GM23338 (cell line): Measurements from ENCODE around the gene FNDC3B. TPM values are rescaled to one million over a fixed set of nuclear protein-coding genes. Genes with fewer than 3 reads are reported as not detected.

Experiments used
- ATAC-seq: fragments of 200-7000 bp; cut with Tn5 transposase; 3 replicates; pipeline ENCODE4 v1.9.1; 2020
- DNase-seq: peaks from one replicate; pipeline ENCODE4 v3.0.0-alpha.2; 2015; ENCODE audit warnings: low spot score
- H2AFZ ChIP-seq: fragments of 200-600 bp; sonication (generic); 2 replicates; pipeline ENCODE4 v1.8.0; 2016; ENCODE audit warnings: antibody characterized with exemption, mild to moderate bottlenecking, moderate library complexity
- H3F3A ChIP-seq: fragments of 200-600 bp; sonication (generic); replicated peaks from 2 replicates; pipeline ENCODE4 v1.8.0; 2017; ENCODE audit warnings: antibody characterized with exemption, mixed run types, low read depth
- H3K27ac ChIP-seq: fragments of 200-600 bp; sonication (generic); 2 replicates; pipeline ENCODE4 v1.6.1; 2016; ENCODE audit warnings: low read depth
- H3K27me3 ChIP-seq: fragments of 200-600 bp; sonication (generic); 2 replicates; pipeline ENCODE4 v1.8.0; 2016; ENCODE audit warnings: mild to moderate bottlenecking, mixed run types, moderate library complexity; ENCODE audit not compliant: insufficient read depth
- H3K36me3 ChIP-seq: fragments of 200-600 bp; sonication (generic); 2 replicates; pipeline ENCODE4 v1.8.0; 2016; ENCODE audit warnings: mild to moderate bottlenecking; ENCODE audit not compliant: insufficient read depth
- H3K4me1 ChIP-seq: fragments of 200-600 bp; sonication (generic); 2 replicates; pipeline ENCODE4 v1.8.0; 2016; ENCODE audit warnings: mild to moderate bottlenecking, moderate library complexity; ENCODE audit not compliant: insufficient read depth
- H3K4me2 ChIP-seq: fragments of 200-600 bp; sonication (generic); 2 replicates; pipeline ENCODE4 v1.7.1; 2017; ENCODE audit warnings: mixed run types
- H3K4me3 ChIP-seq: fragments of 200-600 bp; sonication (generic); 2 replicates; pipeline ENCODE4 v1.6.1; 2016; ENCODE audit warnings: mixed run types
- H3K79me2 ChIP-seq: fragments of 200-600 bp; sonication (generic); replicated peaks from 2 replicates; pipeline ENCODE4 v1.8.0; 2017; ENCODE audit warnings: mild to moderate bottlenecking; ENCODE audit not compliant: insufficient read depth
- H3K9me2 ChIP-seq: fragments of 200-600 bp; sonication (generic); 2 replicates; pipeline ENCODE4 v1.8.0; 2017; ENCODE audit not compliant: insufficient read depth
- H4K20me1 ChIP-seq: fragments of 200-600 bp; sonication (generic); replicated peaks from 2 replicates; pipeline ENCODE4 v1.8.0; 2017; ENCODE audit warnings: mild to moderate bottlenecking; ENCODE audit not compliant: insufficient read depth
- H3K27ac Mint-ChIP-seq: 2 replicates; pipeline ENCODE4 v1.8.0; 2020; ENCODE audit warnings: inconsistent platforms, mild to moderate bottlenecking, moderate library complexity, mixed read lengths
- H3K27me3 Mint-ChIP-seq: 3 replicates; pipeline ENCODE4 v1.8.0; 2022; ENCODE audit warnings: low read depth, mild to moderate bottlenecking, moderate library complexity, mixed read lengths, inconsistent platforms; ENCODE audit not compliant: insufficient read depth, poor library complexity
- H3K36me3 Mint-ChIP-seq: 3 replicates; pipeline ENCODE4 v1.8.0; 2021; ENCODE audit warnings: low read depth, mild to moderate bottlenecking, inconsistent platforms, moderate library complexity, mixed read lengths
- H3K4me1 Mint-ChIP-seq: 3 replicates; pipeline ENCODE4 v1.8.0; 2020; ENCODE audit warnings: mild to moderate bottlenecking, inconsistent platforms, mixed read lengths
- H3K4me3 Mint-ChIP-seq: 3 replicates; pipeline ENCODE4 v1.8.0; 2021; ENCODE audit warnings: moderate library complexity, mild to moderate bottlenecking, inconsistent platforms, mixed read lengths
- H3K9me3 Mint-ChIP-seq: 3 replicates; pipeline ENCODE4 v1.8.0; 2020; ENCODE audit warnings: moderate library complexity, mild to moderate bottlenecking, inconsistent platforms, mixed read lengths
- CREB1 ChIP-seq: fragments of 250-450 bp; sonication (Bioruptor Pico); IDR thresholded peaks from 2 replicates; pipeline ENCODE4 v1.5.0; 2020; ENCODE audit warnings: low read depth, mild to moderate bottlenecking, moderate library complexity
- CTCF ChIP-seq, 2 experiments: fragments of 200-600 bp in 1 of 2; sonication (generic) in 1 of 2; conservative IDR thresholded peaks; 2 replicates each; pipeline versions ENCODE4 v1.5.1 to v1.6.1; 2016 to 2017; ENCODE audit warnings: antibody characterized with exemption in 2 of 2, low read depth in 2 of 2, mild to moderate bottlenecking in 2 of 2, moderate library complexity in 1 of 2
- EZH2 ChIP-seq: fragments of 200-600 bp; sonication (generic); IDR thresholded peaks from one replicate; pipeline ENCODE4 v1.8.0; 2017; ENCODE audit warnings: antibody characterized with exemption, mild to moderate bottlenecking, low read depth; ENCODE audit not compliant: unreplicated experiment
- EZH2phosphoT487 ChIP-seq: fragments of 200-600 bp; sonication (generic); IDR thresholded peaks from one replicate; pipeline ENCODE4 v1.8.1; 2018; ENCODE audit warnings: antibody characterized with exemption; ENCODE audit not compliant: unreplicated experiment
- JUNB ChIP-seq: IDR thresholded peaks from one replicate; pipeline ENCODE4 v1.6.1; 2016; ENCODE audit warnings: antibody characterized with exemption; ENCODE audit not compliant: unreplicated experiment
- NANOG ChIP-seq: IDR thresholded peaks from 2 replicates; pipeline ENCODE4 v1.6.1; 2016; ENCODE audit warnings: antibody characterized with exemption, borderline replicate concordance
- POLR2AphosphoS5 ChIP-seq: IDR thresholded peaks from 2 replicates; pipeline ENCODE4 v1.6.1; 2016; ENCODE audit warnings: antibody characterized with exemption, low read depth
- STAT1 ChIP-seq: IDR thresholded peaks from one replicate; pipeline ENCODE4 v1.6.1; 2016; ENCODE audit warnings: antibody characterized with exemption; ENCODE audit not compliant: unreplicated experiment
- ZNF114 ChIP-seq: fragments of 250-450 bp; sonication (Bioruptor Pico); IDR thresholded peaks from 2 replicates; pipeline ENCODE4 v1.5.0; 2020; ENCODE audit warnings: mild to moderate bottlenecking, moderate library complexity
- ZNF331 ChIP-seq: fragments of 250-450 bp; sonication (Bioruptor Pico); IDR thresholded peaks from 2 replicates; pipeline ENCODE4 v1.5.0; 2020; ENCODE audit warnings: low read depth, mild to moderate bottlenecking, moderate library complexity
- ZNF462 ChIP-seq: fragments of 250-450 bp; sonication (Bioruptor Pico); IDR thresholded peaks from 2 replicates; pipeline ENCODE4 v1.5.0; 2020; ENCODE audit warnings: mild to moderate bottlenecking, moderate library complexity
- polyA plus RNA-seq: library from polyadenylated mRNA; unstranded; fragments of >200 nt; fragmentation: Nextera tagmentation; extraction: Ambion mirVana; gene quantifications from 2 replicates; pipeline ENCODE4 v1.2.1, GENCODE V29; 2016
- total RNA-seq: library from RNA; depleted of rRNA; stranded (reverse); fragments of >200 nt; shearing (Covaris generic); gene quantifications from 2 replicates; pipeline ENCODE4 v1.2.3, GENCODE V29; 2014
- TF ChIP-seq, protein P1 (sequence below): IDR thresholded peaks from 2 replicates; pipeline ENCODE4 v1.6.1; 2016; ENCODE audit warnings: antibody characterized with exemption
- TF ChIP-seq, protein P2 (sequence below): IDR thresholded peaks from one replicate; pipeline ENCODE4 v1.6.1; 2018; ENCODE audit warnings: antibody characterized with exemption; ENCODE audit not compliant: unreplicated experiment

Gene FNDC3B
- total and polyA plus RNA-seq, 2 experiments from 2014 or later, result 19.1 to 55.4 TPM

DNA sequence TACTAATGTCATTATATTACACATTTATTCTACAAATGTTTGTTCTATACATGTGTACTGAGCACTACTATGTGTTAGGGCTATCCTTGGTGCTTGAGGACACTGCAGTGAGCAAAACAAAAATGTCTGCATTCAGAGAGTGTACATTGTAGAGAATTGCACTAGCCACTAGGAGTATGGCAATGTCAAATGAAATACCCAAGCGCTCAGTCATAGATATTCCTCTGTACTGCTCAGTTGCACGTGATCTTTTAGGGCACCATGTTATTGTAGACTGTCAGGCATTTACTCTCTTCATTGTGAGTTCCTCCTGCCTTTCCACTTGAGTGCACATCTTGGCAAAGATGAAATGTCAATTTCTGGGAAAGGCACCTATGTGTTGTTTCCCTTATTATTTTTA is 36.8 kb downstream of the FNDC3B start:
- no peaks in the 10 kb centered on the region for H3K9me3 Mint-ChIP-seq
- no peaks in the 10 kb centered on the region for H3F3A ChIP-seq
- H4K20me1 ChIP-seq, result peaks cover 32% of the 10 kb centered on the region
- H3K4me3 Mint-ChIP-seq, result no peak overlapping the region
- no peak overlapping the region for H3K4me2 ChIP-seq
- H3K4me1 Mint-ChIP-seq, result peaks cover 60% of the 10 kb centered on the region
- no peak for TF ChIP-seq EZH2
- no peak for TF ChIP-seq ZNF114
- TF ChIP-seq ZNF462, result no peak
- TF ChIP-seq EZH2phosphoT487, result no peak
- no peak for TF ChIP-seq CTCF (conservative IDR thresholded peaks at IDR 0.05; ENCODE audit: low read depth in 2 of 2)
- TF ChIP-seq NANOG, result no peak
- TF ChIP-seq POLR2AphosphoS5, result no peak
- no peak for TF ChIP-seq CREB1
- TF ChIP-seq JUNB, result no peak
- TF ChIP-seq, protein P1, sequence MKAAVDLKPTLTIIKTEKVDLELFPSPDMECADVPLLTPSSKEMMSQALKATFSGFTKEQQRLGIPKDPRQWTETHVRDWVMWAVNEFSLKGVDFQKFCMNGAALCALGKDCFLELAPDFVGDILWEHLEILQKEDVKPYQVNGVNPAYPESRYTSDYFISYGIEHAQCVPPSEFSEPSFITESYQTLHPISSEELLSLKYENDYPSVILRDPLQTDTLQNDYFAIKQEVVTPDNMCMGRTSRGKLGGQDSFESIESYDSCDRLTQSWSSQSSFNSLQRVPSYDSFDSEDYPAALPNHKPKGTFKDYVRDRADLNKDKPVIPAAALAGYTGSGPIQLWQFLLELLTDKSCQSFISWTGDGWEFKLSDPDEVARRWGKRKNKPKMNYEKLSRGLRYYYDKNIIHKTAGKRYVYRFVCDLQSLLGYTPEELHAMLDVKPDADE, result no peak
- TF ChIP-seq, protein P2, sequence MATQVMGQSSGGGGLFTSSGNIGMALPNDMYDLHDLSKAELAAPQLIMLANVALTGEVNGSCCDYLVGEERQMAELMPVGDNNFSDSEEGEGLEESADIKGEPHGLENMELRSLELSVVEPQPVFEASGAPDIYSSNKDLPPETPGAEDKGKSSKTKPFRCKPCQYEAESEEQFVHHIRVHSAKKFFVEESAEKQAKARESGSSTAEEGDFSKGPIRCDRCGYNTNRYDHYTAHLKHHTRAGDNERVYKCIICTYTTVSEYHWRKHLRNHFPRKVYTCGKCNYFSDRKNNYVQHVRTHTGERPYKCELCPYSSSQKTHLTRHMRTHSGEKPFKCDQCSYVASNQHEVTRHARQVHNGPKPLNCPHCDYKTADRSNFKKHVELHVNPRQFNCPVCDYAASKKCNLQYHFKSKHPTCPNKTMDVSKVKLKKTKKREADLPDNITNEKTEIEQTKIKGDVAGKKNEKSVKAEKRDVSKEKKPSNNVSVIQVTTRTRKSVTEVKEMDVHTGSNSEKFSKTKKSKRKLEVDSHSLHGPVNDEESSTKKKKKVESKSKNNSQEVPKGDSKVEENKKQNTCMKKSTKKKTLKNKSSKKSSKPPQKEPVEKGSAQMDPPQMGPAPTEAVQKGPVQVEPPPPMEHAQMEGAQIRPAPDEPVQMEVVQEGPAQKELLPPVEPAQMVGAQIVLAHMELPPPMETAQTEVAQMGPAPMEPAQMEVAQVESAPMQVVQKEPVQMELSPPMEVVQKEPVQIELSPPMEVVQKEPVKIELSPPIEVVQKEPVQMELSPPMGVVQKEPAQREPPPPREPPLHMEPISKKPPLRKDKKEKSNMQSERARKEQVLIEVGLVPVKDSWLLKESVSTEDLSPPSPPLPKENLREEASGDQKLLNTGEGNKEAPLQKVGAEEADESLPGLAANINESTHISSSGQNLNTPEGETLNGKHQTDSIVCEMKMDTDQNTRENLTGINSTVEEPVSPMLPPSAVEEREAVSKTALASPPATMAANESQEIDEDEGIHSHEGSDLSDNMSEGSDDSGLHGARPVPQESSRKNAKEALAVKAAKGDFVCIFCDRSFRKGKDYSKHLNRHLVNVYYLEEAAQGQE, result no peak
- TF ChIP-seq ZNF331 (CRISPR knock-in tag), result no peak
- TF ChIP-seq STAT1, result no peak
- peaks cover 100% of the 10 kb centered on the region for H3K79me2 ChIP-seq
- H3K27ac Mint-ChIP-seq, result no peak overlapping the region
- H3K9me2 ChIP-seq, result no peaks in the 10 kb centered on the region
- H3K27ac ChIP-seq, result no peak overlapping the region
- DNase-seq (no peak), ATAC-seq (no peak)
- H3K27me3 Mint-ChIP-seq, result no peaks in the 10 kb centered on the region
- H3K4me3 ChIP-seq, result no peak overlapping the region
- no peaks in the 10 kb centered on the region for H3K27me3 ChIP-seq
- H3K4me1 ChIP-seq, result peaks cover 53% of the 10 kb centered on the region
- peaks cover 4% of the 10 kb centered on the region; the same call in 1 of the 3 replicates for H3K36me3 Mint-ChIP-seq
- no peaks in the 10 kb centered on the region for H3K36me3 ChIP-seq
- no peak overlapping the region for H2AFZ ChIP-seq
